ENCODE measurements around the gene CSF1R.
"Not testable (repeated sequence)": the region's sequence is repeated elsewhere in the genome, so short reads cannot be mapped to it uniquely, and the experiment has no call there.

CSF1R gene

DNA sequence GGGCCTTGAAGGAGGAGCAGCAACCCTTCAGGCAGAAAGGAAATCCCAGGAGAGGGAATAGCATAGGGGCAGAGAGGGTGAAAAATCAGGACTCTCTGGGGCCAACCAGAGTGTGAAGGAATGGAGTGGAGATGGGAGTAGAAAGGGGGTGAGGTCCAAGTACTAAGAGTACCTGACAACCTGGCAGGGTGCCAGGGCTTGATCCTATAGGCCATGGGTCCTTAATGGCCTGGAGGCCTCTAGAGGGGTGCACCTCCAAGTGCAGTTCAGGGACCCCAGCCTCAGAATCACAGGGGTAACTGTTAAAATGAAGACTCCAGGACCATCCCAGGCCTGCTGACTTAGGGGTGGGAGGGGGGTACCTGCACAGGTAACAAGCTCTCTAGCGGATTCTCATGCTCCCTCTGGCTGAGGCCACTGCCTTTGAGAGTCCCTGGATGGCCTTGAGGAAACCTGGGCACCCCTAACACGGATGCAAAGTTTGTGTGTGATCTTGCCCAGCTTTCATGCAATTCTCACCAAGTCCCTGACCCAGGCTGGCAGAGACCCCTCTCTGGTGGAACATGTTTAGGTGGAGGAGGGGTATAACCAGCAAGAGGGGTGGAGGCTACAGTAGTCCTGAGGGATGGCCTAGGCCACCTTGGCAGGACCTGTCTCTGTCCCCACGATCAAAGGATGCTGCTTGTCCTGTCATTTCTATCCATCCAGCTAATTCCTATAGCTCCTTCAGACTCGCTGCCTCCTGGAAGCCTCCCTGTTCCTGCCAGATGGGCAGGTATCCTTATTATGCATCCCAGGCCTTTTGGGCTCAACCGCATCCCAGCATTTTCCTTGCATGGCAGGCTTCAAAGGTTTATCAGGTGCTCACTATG is 17.6 kb upstream of the CSF1R start:
- no peak for DNase-seq (ENCODE audit: low read depth)

GRCh38 chr5:150101023-150101422 is 14.7 kb upstream of the CSF1R start:
- no peak for DNase-seq (ENCODE audit: low read depth)

DNA sequence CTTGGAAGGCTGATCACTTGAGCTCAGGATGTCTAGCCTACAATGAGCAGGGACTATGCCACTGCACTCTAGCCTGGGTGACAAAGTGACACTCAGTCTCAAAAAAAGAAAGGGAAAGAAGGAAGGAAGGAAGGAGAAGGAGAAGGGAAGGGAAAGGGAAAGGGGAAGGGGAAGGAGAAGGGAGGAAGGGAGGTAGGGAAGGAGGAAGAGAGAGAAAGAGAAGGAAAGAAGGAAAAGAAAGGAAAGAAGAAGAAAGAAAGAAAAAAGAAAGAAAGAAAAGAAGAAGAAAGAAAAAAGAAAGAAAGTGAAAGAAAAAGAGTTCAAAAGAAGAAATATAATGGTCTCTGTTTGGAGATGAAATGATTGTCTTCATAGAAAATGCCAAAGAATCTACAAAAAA is 10.8 kb upstream of the CSF1R start:
- no peak for DNase-seq (ENCODE audit: low read depth)

- no peak for DNase-seq (ENCODE audit: low read depth)
Observed at GRCh38 chr5:150092159-150092787, 5.9 kb upstream of the CSF1R start.

- DNase-seq (ENCODE audit: low read depth), result no peak
Observed at GRCh38 chr5:150085191-150085912, 1.0 kb downstream of the CSF1R start.

GRCh38 chr5:150084754-150085153 is 1.6 kb downstream of the CSF1R start:
- not testable (repeated sequence) for DNase-seq (ENCODE audit: low read depth)

GRCh38 chr5:150082889-150083288 is 3.5 kb downstream of the CSF1R start:
- DNase-seq (ENCODE audit: low read depth), result no peak

- DNase-seq (ENCODE audit: low read depth), result no peak
Observed at GRCh38 chr5:150082374-150082773, 4.0 kb downstream of the CSF1R start.

GRCh38 chr5:150081541-150082283 is 4.6 kb downstream of the CSF1R start:
- DNase-seq (ENCODE audit: low read depth), result no peak

GRCh38 chr5:150080696-150081435 is 5.5 kb downstream of the CSF1R start:
- DNase-seq (ENCODE audit: low read depth), result no peak

- no peak for DNase-seq (ENCODE audit: low read depth)
Observed at GRCh38 chr5:150079909-150080461, 6.4 kb downstream of the CSF1R start.

- no peak for DNase-seq (ENCODE audit: low read depth)
Observed at GRCh38 chr5:150078802-150079689, 7.3 kb downstream of the CSF1R start.

DNA sequence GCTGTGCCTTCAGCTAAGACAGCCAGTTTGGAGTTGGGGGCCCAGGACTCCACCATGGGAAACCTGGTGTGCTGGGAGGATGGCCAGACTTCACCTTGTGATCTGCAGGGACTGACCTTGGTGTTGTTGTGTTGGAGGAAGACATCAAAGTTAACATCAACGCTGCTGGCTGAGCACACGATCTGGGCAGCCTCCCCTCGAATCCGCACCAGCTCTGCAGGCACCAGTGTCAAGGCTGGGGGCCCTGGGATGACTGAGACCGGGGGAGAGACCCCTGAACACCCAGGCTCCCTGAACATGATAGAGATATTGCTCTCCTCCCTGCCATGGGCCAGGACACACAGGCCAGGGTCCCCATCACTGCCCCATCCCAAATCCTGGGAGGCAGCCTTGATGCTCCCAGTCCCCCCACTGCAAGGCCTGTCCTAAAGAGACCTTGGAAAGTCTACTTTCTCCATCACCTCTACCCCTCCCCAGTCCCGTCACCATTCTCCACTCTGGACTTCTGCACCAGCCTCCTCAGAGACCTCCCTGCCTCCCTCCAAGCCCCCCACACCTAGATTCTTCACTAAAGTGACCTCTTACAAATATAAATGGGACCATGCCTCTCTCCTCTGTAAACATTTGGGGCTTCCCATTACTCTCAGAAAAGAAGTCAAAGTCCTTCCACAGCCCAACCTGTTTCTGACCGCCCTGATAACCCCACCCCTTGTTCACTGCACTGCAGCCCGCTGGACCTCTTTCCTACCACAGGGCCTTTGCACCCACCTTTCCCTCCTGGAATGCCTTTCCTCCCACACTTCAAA is 8.2 kb downstream of the CSF1R start:
- DNase-seq (ENCODE audit: low read depth), result no peak

- no peak for DNase-seq (ENCODE audit: low read depth)
Observed at GRCh38 chr5:150077060-150077459, 9.3 kb downstream of the CSF1R start.

- DNase-seq (ENCODE audit: low read depth), result no peak
Observed at GRCh38 chr5:150075806-150076205, 10.5 kb downstream of the CSF1R start.

DNA sequence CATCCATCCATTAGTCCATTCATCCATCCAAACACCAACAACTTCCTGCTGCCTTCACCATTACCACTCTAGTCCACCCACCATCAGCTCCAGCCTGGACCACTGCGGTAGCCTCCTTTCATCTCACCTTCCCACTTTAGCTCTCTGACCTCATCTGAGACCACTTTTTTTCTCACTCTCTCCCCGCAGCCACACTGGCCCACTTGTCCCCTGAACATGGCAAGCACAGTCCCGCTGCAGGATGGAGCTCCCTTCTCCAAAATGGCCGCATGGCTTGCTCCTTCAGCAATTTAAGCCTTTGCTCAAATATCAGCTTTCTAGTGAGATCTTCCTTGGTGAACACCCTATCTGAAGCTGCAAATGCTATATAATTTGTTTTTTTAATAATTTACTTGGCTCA is 11.1 kb downstream of the CSF1R start:
- no peak for DNase-seq (ENCODE audit: low read depth)

DNA sequence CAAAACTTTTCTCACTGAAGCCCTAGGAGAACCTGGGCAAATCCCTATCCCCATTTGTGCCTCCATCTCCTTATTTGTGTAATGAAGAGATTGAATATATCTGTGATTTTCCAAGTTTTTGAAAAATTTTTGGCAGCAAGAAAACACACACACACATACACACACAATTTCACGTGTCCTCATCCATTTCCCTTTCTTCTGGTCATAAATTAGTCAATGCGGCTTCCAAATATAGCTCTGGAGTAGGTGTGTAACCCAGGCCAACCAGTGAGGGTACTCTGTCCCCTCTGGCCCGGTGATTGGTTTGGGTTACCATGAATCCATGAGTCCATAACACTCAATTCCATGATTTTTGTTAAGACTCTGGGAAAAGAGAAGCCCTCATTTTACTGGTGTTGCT is 12.7 kb downstream of the CSF1R start:
- no peak for DNase-seq (ENCODE audit: low read depth)

DNA sequence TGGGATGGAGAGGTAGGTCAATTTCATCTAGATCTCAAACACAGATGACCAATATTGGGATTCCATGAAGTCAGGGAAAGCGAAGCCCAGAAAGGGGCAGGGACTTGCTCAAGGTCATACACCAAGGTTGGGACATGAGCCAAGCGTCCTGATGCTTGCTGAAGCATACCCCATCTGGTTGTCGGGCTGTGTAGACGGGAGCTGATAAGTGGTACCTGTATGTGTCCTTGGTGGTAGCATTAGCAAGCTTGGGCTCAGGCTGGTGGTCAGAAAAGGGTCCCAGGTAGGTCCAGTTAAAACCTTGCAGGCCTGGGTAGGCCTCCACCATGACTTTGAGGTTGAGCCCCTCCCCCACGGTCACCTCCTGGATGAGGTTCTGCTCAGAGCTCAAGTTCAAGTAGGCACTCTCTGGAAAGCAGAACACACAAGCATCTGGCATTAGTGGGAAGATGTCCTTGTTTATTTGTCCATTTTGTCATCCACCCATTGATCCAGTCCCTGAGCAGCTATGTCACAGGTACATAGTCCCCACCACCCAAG is 13.2 kb downstream of the CSF1R start:
- no peak for DNase-seq (ENCODE audit: low read depth)

DNA sequence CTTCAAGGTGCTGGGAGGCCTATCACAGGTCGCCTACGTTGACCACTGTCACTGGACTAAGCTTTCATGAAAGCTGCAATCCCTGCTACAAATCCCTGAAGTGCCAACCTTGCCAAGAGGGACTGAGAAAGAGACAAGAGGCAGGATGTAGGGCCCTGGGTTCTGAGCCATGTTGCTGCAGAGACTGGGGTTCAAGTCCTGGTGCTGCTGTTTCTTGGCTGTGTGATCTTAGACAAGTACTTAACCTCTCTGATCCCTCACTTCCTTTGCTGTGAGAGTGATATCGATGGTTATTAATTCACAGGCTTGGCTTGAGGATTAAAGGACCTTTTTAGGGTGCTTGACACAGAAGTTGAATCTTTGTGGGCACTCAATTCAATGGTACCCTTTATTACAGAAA is 15.5 kb downstream of the CSF1R start:
- DNase-seq (ENCODE audit: low read depth), result no peak

Measured in activated gamma-delta T cell treated with anti-CD3 and anti-CD28 coated beads, Interleukin-2, amount 50 U/mL, for 16 hours (primary cell).